IMR-90 (cell line): ENCODE data around the gene IRF4. TPM values are rescaled to one million over a fixed set of nuclear protein-coding genes. Genes with fewer than 3 reads are reported as not detected.

Experiments
- ATAC-seq: fragments of 200-7000 bp; cut with Tn5 transposase; 2 replicates; pipeline ENCODE4 v1.9.1; 2020; ENCODE audit warnings: low read depth, mild to moderate bottlenecking, moderate library complexity
- BruUV-seq: library from RNA; stranded (reverse); fragments of 400-500 nt; replicated peaks from 2 replicates; lab custom pipeline; 2021; lab: Mats Ljungman, UMichigan
- CTCF ChIA-PET: fragments of 300-600 bp; formaldehyde crosslinking; extraction: SDS; loops from one replicate; lab custom pipeline; 2021; ENCODE audit warnings: antibody characterized with exemption; lab: Yijun Ruan, JAX
- POLR2A ChIA-PET: fragments of 300-600 bp; sonication (Branson Sonifier 250); formaldehyde crosslinking; loops from one replicate; lab custom pipeline; 2022; ENCODE audit warnings: antibody characterized with exemption; ENCODE audit not compliant: unreplicated experiment; lab: Charles Lee
- DNase-seq: peaks from one replicate; pipeline ENCODE4 v3.0.0; 2013
- H2AFZ ChIP-seq: replicated peaks from 2 replicates; pipeline ENCODE3; 2013; ENCODE audit warnings: low read length, mild to moderate bottlenecking; ENCODE audit not compliant: poor library complexity
- H2AK5ac ChIP-seq: 2 replicates; pipeline ENCODE4 v1.6.1; 2013; ENCODE audit warnings: low read depth, low read length, inconsistent platforms
- H2AK9ac ChIP-seq: replicated peaks from 2 replicates; pipeline ENCODE3; 2013; ENCODE audit warnings: mild to moderate bottlenecking, low read depth, low read length, moderate library complexity; ENCODE audit not compliant: poor library complexity
- H2BK120ac ChIP-seq: 2 replicates; pipeline ENCODE4 v1.6.1; 2013; ENCODE audit warnings: low read depth, low read length, inconsistent platforms
- H2BK15ac ChIP-seq: 3 replicates; pipeline ENCODE4 v1.6.1; 2013; ENCODE audit warnings: low read depth, low read length, inconsistent platforms
- H2BK20ac ChIP-seq: 2 replicates; pipeline ENCODE4 v1.6.1; 2013; ENCODE audit warnings: low read depth, mild to moderate bottlenecking, inconsistent platforms, low read length, moderate library complexity
- H2BK5ac ChIP-seq: 2 replicates; pipeline ENCODE4 v1.6.1; 2013; ENCODE audit warnings: mild to moderate bottlenecking, low read depth, low read length, inconsistent platforms; ENCODE audit not compliant: poor library complexity, severe bottlenecking
- H3K14ac ChIP-seq: replicated peaks from 2 replicates; pipeline ENCODE4 v1.6.1; 2013; ENCODE audit warnings: low read depth, low read length, inconsistent platforms
- H3K18ac ChIP-seq: 2 replicates; pipeline ENCODE4 v1.6.1; 2013; ENCODE audit warnings: low read depth, low read length, control low read depth
- H3K23ac ChIP-seq: 2 replicates; pipeline ENCODE4 v1.6.1; 2013; ENCODE audit warnings: low read depth, low read length, inconsistent platforms
- H3K27ac ChIP-seq: 2 replicates; pipeline ENCODE4 v1.5.1; 2013; ENCODE audit warnings: mild to moderate bottlenecking, control low read depth, low read length; ENCODE audit not compliant: insufficient read depth
- H3K27me3 ChIP-seq: 2 replicates; pipeline ENCODE4 v1.6.1; 2013; ENCODE audit warnings: low read length; ENCODE audit not compliant: control insufficient read depth, insufficient read depth
- H3K36me3 ChIP-seq: 2 replicates; pipeline ENCODE4 v1.6.1; 2013; ENCODE audit warnings: low read length, mixed read lengths; ENCODE audit not compliant: control insufficient read depth, insufficient read depth
- H3K4ac ChIP-seq: 2 replicates; pipeline ENCODE4 v1.6.1; 2013; ENCODE audit warnings: low read depth, low read length, inconsistent platforms
- H3K4me1 ChIP-seq: 2 replicates; pipeline ENCODE4 v1.6.1; 2013; ENCODE audit warnings: low read length, mixed read lengths; ENCODE audit not compliant: control insufficient read depth, insufficient read depth
- H3K4me2 ChIP-seq: 2 replicates; pipeline ENCODE4 v1.6.1; 2013; ENCODE audit warnings: low read depth, mild to moderate bottlenecking, control low read depth, low read length, moderate library complexity
- H3K4me3 ChIP-seq: 2 replicates; pipeline ENCODE4 v1.5.1; 2013; ENCODE audit warnings: low read depth, mild to moderate bottlenecking, control low read depth, low read length, moderate library complexity; ENCODE audit not compliant: insufficient read depth
- H3K56ac ChIP-seq: 2 replicates; pipeline ENCODE4 v1.6.1; 2013; ENCODE audit warnings: low read length, inconsistent platforms; ENCODE audit not compliant: insufficient read depth; ENCODE audit errors: extremely low read depth
- H3K79me1 ChIP-seq, 2 experiments: 2 replicates each; pipeline ENCODE4 v1.6.1; 2013; ENCODE audit warnings: low read length in 2 of 2, inconsistent platforms in 1 of 2, low read depth in 1 of 2
- H3K9ac ChIP-seq: 2 replicates; pipeline ENCODE4 v1.6.1; 2013; ENCODE audit warnings: low read depth, low read length, control low read depth
- H3K9me1 ChIP-seq: 2 replicates; pipeline ENCODE4 v1.6.1; 2013; ENCODE audit warnings: low read length, inconsistent platforms; ENCODE audit not compliant: insufficient read depth
- H3K9me3 ChIP-seq: 2 replicates; pipeline ENCODE4 v1.6.1; 2013; ENCODE audit warnings: low read length; ENCODE audit not compliant: control insufficient read depth, insufficient read depth
- H4K20me1 ChIP-seq: 2 replicates; pipeline ENCODE4 v1.6.1; 2013; ENCODE audit warnings: low read length, inconsistent platforms; ENCODE audit not compliant: insufficient read depth
- H4K5ac ChIP-seq: 2 replicates; pipeline ENCODE4 v1.6.1; 2013; ENCODE audit warnings: mild to moderate bottlenecking, low read depth, low read length, control low read depth
- H4K8ac ChIP-seq, 2 experiments: 2 replicates each; pipeline ENCODE4 v1.6.1; 2013; ENCODE audit warnings: low read depth in 2 of 2, low read length in 2 of 2, control low read depth in 1 of 2, inconsistent platforms in 1 of 2
- H4K91ac ChIP-seq: 2 replicates; pipeline ENCODE4 v1.6.1; 2013; ENCODE audit warnings: low read depth, low read length, inconsistent platforms; ENCODE audit not compliant: insufficient read depth
- CEBPB ChIP-seq: IDR thresholded peaks from 2 replicates; pipeline ENCODE4 v1.6.1; 2012; ENCODE audit warnings: low read depth, low read length, improper control_type of control experiment
- CHD1 ChIP-seq: IDR thresholded peaks from 2 replicates; pipeline ENCODE4 v1.6.1; 2012; ENCODE audit warnings: low read depth, low read length, improper control_type of control experiment
- CTCF ChIP-seq: conservative IDR thresholded peaks from 2 replicates; pipeline ENCODE4 v1.5.1; 2012; ENCODE audit warnings: mild to moderate bottlenecking, low read depth, low read length, improper control_type of control experiment
- MAFK ChIP-seq: IDR thresholded peaks from 2 replicates; pipeline ENCODE4 v1.6.1; 2012; ENCODE audit warnings: low read depth, low read length, improper control_type of control experiment
- RFX5 ChIP-seq: IDR thresholded peaks from 2 replicates; pipeline ENCODE4 v1.8.0; 2012; ENCODE audit warnings: low read depth, mild to moderate bottlenecking, low read length, moderate library complexity
- WGBS, 2 experiments: methylation state at CpG; one replicate each; pipeline versions ENCODE4 v1.1.5 to v1.1.7; 2013; ENCODE audit warnings: missing lambda C conversion rate in 2 of 2; ENCODE audit not compliant: insufficient read length in 1 of 2; ENCODE audit errors: extremely low coverage in 2 of 2; 5-methylcytosine and 5-hydroxymethylcytosine counted together
- dilution Hi-C: fragments of 300-500 bp; cut with HindIII; formaldehyde crosslinking; loops from one replicate; pipeline ENCODE4 v1.14.3; 2018; ENCODE audit warnings: low sequenced_read_pairs; ENCODE audit not compliant: unreplicated experiment
- in situ Hi-C: fragments of 300-500 bp; cut with MboI; formaldehyde crosslinking; loops from 3 replicates; pipeline ENCODE4 v1.14.3; 2019; ENCODE audit warnings: low sequenced_read_pairs, inconsistent platforms, mixed read lengths
- intact Hi-C: fragments of 100-400 bp; cut with micrococcal nuclease; formaldehyde crosslinking; loops from 2 replicates; pipeline ENCODE4 v1.10.0; 2022
- polyA plus RNA-seq, 3 experiments: library from polyadenylated mRNA; depleted of rRNA; stranded (reverse); fragments of >200 nt; gene quantifications; 2 replicates each; pipeline ENCODE4 v1.2.3, GENCODE V29; 2012; ENCODE audit warnings: low replicate concordance in 1 of 3
- total RNA-seq: library from RNA; depleted of rRNA; stranded (reverse); fragments of >200 nt; gene quantifications from 2 replicates; pipeline ENCODE4 v1.2.3, GENCODE V29; 2012
- TF ChIP-seq, protein P1 (sequence below): fragments of 150-350 bp; IDR thresholded peaks from 2 replicates; pipeline ENCODE4 v1.6.1; 2016; ENCODE audit warnings: low read depth, mild to moderate bottlenecking, low read length, moderate library complexity, borderline replicate concordance

IRF4 gene
- total and polyA plus RNA-seq, 2 of the 4 experiments (the other 2 are of a cell fraction) = not detected

DNA sequence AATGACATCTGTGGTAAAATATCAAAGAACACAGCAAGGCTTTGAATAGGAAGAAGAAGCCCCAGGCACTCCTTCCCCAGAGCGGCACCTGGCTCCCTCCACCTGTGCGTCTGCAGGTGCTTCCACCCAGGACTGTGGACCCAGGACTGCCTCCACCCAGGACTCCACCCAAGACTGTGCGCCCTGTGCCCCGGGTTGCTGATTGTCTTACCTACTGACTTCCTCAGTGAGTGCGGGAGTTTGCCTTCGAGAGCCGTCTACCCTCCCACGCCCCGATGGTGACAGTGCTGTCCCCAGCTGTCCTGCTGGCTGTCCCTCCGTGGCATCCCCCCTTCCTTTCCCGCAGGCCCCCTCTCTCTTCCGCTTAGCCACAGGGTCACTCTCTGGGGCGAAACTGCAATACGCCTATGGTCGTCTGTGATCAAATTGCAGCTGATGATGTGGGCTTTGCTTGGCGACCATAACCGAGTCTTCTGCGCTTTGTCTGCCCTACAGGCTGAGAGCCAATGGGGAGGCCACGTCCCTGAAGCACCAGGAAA lies 52.1 kb downstream of the IRF4 start:
- no peaks in the 10 kb centered on the region for H3K36me3 ChIP-seq
- no peak overlapping the region for H3K14ac ChIP-seq
- no peak overlapping the region for H3K18ac ChIP-seq
- dilution Hi-C loops (no loop called here), intact Hi-C loops (no loop called here), in situ Hi-C loops (no loop called here)
- no peaks in the 10 kb centered on the region for H3K4me1 ChIP-seq
- H2BK120ac ChIP-seq = no peak overlapping the region
- POLR2A ChIA-PET = no interaction called here
- H3K79me1 ChIP-seq = no peaks in the 10 kb centered on the region
- H2AK5ac ChIP-seq = no peak overlapping the region
- TF ChIP-seq MAFK (no peak), CEBPB (no peak), RFX5 (no peak), CTCF (no peak), CHD1 (no peak)
- TF ChIP-seq, protein P1, sequence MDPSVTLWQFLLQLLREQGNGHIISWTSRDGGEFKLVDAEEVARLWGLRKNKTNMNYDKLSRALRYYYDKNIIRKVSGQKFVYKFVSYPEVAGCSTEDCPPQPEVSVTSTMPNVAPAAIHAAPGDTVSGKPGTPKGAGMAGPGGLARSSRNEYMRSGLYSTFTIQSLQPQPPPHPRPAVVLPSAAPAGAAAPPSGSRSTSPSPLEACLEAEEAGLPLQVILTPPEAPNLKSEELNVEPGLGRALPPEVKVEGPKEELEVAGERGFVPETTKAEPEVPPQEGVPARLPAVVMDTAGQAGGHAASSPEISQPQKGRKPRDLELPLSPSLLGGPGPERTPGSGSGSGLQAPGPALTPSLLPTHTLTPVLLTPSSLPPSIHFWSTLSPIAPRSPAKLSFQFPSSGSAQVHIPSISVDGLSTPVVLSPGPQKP = no peak
- no peak overlapping the region for H2BK5ac ChIP-seq
- H2BK15ac ChIP-seq = no peak overlapping the region
- no peak overlapping the region for H2BK20ac ChIP-seq
- 77% methylated on average over 13 of the region's 19 CpGs; no CpG with 5 or more reads in 1 of the 2 experiments for WGBS, 2 experiments
- no peak overlapping the region for H4K91ac ChIP-seq
- ATAC-seq (no peak), DNase-seq (no peak)
- BruUV-seq = no TSS peak
- H2AFZ ChIP-seq = no peak overlapping the region
- no peak overlapping the region for H3K9ac ChIP-seq
- H3K23ac ChIP-seq = no peak overlapping the region
- H3K27me3 ChIP-seq = peaks cover 10% of the 10 kb centered on the region; the same call in 1 of the 2 replicates
- H3K4me2 ChIP-seq = no peak overlapping the region
- H2AK9ac ChIP-seq = no peak overlapping the region
- no peaks in the 10 kb centered on the region for H4K20me1 ChIP-seq
- H3K27ac ChIP-seq = no peak overlapping the region
- H3K4ac ChIP-seq = no peak overlapping the region
- H3K4me3 ChIP-seq = no peak overlapping the region
- no peak overlapping the region for H3K56ac ChIP-seq
- no peak overlapping the region for H4K8ac ChIP-seq
- no peaks in the 10 kb centered on the region for H3K9me3 ChIP-seq
- CTCF ChIA-PET = no interaction called here
- no peak overlapping the region for H4K5ac ChIP-seq
- H3K9me1 ChIP-seq = no peaks in the 10 kb centered on the region
